Effector CD8-positive, alpha-beta T cell (primary cell): ENCODE measurements around the gene CHMP3.
"Not testable (repeated sequence)": the region's sequence is repeated elsewhere in the genome, so short reads cannot be mapped to it uniquely, and the experiment has no call there.

Experiments used
- DNase-seq: peaks from one replicate; lab custom pipeline; 2025; lab: John Stamatoyannopoulos, UW

CHMP3 gene

GRCh38 chr2:86549440-86549839 is 13.8 kb downstream of the CHMP3 start:
- DNase-seq: not testable (repeated sequence)

- DNase-seq: not testable (repeated sequence)
These were observed 14.3 kb downstream of the CHMP3 start for GRCh38 chr2:86548913-86549396.

GRCh38 chr2:86548165-86548912 is 14.9 kb downstream of the CHMP3 start:
- not testable (repeated sequence) for DNase-seq

GRCh38 chr2:86545296-86545924 is 17.8 kb downstream of the CHMP3 start:
- not testable (repeated sequence) for DNase-seq

DNA sequence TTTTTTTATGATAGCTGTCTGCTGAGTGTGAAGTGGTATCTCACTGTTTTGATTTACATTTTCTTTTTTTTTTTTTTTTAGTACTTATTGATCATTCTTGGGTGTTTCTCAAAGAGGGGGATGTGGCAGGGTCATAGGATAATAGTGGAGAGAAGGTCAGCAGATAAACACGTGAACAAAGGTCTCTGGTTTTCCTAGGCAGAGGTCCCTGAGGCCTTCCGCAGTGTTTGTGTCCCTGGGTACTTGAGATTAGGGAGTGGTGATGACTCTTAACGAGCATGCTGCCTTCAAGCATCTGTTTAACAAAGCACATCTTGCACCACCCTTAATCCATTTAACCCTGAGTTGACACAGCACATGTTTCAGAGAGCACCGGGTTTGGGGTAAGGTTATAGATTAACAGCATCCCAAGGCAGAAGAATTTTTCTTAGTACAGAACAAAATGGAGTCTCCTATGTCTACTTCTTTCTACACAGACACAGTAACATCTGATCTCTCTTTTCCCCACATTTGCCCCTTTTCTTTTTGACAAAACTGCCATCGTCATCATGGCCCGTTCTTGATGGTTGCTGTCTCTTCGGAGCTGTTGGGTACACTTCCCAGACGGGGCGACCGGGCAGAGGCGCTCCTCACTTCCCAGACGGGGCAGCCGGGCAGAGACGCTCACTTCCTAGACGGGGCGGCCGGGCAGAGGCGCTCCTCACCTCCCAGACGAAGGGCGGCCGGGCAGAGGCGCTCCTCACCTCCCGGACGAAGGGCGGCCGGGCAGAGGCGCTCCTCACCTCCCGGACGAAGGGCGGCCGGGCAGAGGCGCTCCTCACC is 18.8 kb downstream of the CHMP3 start:
- not testable (repeated sequence) for DNase-seq

DNA sequence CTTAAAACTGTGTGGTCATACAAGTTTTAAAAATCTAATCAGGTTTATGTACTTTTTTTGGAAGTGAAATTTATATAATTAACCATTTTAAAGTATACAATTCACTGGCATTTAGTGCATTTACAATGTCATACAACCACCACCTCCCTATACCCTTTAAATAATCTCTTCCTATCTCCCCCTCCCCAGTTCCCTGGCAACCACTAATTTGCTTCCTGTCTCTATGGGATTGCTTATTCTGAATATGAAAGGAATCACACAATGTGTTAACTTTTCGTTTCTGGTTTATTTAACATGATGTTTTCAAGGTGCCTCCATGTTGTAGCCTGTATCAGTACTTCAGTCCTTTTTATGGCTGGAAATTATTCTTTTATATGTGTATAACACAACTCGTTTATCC is 19.4 kb downstream of the CHMP3 start:
- DNase-seq: no peak

DNA sequence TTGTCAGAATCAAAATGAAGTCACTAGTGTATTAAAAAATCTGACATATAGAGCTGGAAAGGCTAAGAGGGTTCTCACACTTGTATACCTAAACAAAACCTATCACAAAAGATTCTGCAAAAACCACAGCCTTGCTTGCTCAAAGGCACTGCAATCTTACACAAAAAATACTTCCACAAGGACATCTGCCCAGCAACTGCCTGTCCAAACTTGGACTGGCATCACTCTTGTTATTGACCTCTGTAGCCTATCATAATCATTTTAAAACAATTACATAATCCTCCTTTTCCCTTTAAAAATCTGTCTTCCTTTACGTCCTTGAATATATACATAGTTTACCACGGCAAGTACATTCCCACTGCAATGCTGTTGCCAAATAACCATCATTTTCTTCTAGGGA is 19.9 kb downstream of the CHMP3 start:
- no peak for DNase-seq

- DNase-seq: no peak
These were observed 20.4 kb downstream of the CHMP3 start for GRCh38 chr2:86542814-86543213.

DNA sequence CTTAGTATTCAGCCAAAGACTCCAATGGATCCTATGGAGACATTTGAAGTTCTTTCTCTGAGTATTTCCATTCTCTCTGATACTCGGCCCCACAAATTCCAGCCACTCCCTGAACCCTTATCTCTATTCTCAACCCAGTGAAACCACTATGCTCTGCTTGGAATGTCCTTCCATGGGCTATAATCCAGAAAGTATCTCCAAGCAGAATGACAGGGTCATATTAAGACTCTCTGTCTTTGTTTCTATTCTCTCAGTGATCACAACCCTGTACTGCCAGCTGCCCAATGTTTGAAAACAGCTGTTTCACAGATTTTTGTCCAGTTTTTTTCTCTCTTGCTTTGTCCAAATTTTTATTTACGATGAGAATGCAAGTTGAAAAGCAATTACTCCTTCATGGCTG is 21.9 kb downstream of the CHMP3 start:
- DNase-seq: no peak

DNA sequence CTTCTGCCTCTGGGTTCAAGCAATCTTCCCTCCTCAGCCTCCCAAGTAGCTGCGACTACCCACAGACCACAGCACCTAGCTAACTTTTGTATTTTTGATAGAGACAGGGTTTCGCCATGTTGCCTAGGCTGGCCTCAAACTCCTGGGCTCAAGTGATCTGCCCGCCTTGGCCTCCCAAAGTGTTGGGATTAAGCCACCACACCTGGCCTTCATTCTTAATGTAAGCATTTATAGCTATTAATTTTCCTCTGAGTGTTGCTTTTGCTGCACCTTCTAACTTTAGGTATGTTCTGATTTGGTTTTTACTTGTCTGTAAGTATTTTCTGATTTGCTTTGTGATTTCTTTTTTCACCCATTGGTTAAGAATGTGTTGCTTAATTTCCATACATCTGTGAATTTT is 29.7 kb downstream of the CHMP3 start:
- DNase-seq: no peak

DNA sequence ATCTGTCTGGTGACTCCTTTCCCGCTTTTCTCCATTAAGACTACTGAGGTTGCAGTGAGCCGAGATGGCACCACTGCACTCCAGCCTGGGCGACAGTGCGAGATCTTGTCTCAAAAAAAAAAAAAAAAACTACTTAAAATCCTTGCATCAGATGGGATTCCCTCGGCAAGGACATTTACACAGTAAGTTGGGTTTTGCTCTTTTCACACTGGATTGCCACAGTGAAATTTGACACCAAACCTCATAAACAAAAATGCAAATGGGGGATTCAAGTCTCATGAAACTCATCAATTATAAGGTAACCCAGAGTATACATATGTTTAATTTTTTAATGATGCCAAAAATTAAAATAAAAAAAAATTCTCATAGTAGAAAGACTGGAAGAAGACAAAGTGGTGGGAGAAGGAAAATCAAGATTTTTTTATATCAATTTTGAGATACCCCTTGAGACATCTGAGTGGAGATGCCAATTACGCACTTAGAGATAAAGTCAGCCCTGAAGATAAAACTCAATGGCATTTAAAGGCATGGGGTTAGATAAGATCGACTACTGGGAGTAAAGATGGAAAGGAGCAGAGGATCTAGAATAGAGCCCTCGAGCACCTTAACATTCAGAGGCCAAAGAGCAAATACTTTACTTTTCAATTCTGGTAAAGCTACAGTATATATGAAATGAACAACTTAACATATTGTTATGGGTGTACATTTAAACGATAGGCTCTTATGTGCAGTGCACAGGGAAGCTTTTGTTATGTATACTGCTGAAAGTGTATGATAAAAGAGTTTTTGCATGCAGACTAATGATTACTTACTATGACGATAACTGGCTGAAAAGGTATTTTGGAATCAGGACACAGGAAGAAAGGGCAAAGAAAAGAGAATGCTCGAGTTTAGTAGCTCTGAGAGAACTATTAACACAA is 37.6 kb downstream of the CHMP3 start:
- no peak for DNase-seq

GRCh38 chr2:86523491-86523890 is 39.8 kb downstream of the CHMP3 start:
- DNase-seq: no peak

- no peak for DNase-seq
These were observed 40.5 kb downstream of the CHMP3 start for GRCh38 chr2:86522711-86523110.

- no peak for DNase-seq
These were observed 41.3 kb downstream of the CHMP3 start for GRCh38 chr2:86521922-86522321.

DNA sequence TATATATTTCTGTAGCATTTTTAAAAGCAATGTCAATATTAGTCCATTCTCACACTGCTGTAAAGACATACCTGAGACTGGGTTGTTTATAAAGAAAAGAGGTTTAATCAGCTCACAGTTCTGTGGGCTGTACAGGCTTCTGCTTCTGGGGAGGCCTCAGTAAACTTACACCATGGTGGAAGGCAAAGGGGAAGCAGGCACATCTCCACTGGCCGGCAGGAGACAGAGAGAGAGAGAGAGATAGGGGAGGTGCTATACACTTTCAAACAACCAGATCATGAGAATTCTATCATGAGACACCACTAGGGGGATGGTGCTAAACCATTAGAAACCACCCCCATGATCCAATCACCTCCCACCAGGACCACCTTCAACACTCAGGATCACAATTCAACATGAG is 43.1 kb downstream of the CHMP3 start:
- DNase-seq: no peak

DNA sequence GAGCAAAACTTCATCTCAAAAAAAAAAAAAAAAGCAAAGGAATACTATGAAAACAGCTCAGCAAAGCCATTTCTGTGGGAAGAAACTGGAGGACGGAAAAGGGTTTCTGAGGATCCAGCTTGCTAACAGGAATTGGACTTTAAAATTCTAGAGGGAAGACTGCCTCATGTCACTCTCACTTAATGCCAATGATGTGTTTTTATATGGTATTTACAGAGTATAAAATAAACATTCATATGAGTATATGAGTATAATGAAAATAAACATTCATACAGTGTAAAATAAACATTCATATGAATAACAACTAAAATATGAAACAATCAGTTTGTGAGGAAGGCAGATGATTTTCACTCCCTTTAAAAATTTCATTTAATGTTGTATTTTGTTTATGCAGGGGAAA is 43.9 kb downstream of the CHMP3 start:
- DNase-seq: no peak

- DNase-seq: no peak
These were observed 44.8 kb downstream of the CHMP3 start for GRCh38 chr2:86518481-86518880.

GRCh38 chr2:86513948-86514660 is 49.1 kb downstream of the CHMP3 start:
- DNase-seq: no peak

- no peak for DNase-seq
These were observed 50.4 kb downstream of the CHMP3 start for GRCh38 chr2:86512892-86513291.

DNA sequence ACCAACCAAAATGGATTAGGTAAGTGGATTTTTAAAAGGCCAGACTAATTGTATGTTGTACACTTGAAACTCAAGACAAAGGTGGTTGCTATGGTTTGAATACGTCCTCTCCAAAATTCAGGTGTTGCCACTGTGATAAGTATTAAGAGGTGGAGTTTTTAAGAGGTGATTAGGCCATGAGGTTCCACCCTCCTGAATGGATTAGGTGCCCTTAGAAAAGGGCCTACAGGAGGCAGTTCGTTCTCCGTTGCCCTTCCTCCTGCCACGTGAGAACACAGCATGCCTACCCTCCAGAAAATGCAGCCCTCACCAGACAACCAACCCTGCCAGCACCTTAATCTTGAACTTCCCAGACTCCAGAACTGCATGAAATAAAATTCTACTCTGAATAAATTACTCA is 51.2 kb downstream of the CHMP3 start:
- no peak for DNase-seq

DNA sequence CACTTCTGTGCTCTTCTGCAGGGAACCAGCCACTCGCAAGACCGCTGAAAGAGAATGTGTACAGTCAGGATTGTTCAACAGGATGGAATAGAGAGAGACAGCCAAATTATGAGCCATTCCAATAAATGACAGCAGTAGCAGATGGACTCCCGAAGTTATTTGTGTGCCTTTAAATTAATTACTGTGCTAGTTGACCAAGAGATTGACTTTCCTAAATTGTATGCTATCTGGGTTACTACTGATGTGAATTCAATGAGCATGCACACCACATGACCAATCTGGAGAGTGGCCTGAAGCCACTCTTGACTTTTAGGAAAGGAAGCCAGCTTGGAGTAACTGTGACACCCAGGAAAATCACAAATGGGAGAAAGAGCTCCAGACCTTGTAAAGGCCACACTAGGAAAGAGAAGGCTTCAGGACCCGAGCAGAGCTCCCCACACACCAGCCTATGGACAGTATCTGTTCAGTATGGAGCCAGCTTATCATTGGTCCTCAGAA is 52.8 kb downstream of the CHMP3 start:
- DNase-seq: no peak
